ENCODE measurements around the gene RHOG. TPM values are rescaled to one million over a fixed set of nuclear protein-coding genes. Genes with fewer than 3 reads are reported as not detected.
A peak's percentile ranks its signal among the peaks of the same experiment; 100 is the strongest.

Gene RHOG
- total RNA-seq, result 24.8 and 25.0 TPM in 2 replicates
- long read RNA-seq, transcript RHOG-201 (2 exons, 1,319 nt), result major isoform, 7 of 8 reads
- long read RNA-seq, partial matches to known transcripts, result 1 of 8 reads
- long read RNA-seq, other reads (novel, unspliced or antisense), result 0 of 8 reads

DNA sequence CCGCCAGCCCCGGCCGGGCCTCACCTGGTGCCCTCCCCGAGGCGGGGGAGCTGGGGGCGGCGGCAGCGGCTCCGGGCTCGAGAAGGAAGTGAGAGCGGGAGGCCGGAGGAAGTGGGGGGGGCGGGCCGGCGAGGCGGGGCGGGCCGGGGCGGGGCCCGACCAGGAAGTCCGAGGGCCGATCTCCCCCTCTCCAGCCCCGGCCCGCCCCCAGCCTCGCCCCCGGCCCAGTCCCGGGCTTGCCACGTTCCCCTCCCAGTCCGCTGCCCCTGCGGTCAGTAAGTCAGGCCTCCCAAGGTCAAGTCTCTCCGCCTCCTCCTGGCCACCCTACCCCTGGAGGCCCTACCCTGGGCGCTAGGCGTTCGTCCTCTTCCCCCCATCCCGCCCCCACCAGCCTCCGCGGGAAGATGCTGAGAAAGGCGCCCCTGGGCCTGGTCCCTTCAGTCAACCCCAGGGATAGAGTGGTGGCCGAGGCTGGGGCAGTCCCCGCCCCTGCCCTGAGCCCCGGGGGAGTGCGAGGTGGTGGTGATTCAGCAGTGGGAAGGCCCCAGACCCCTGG lies at the start of gene RHOG:
Gene RHOG, minus strand, starts transcription at position 90 of the 556 bp plus-strand sequence. CDS start 12,821 bp downstream, outside the sequence.
- Mint-ChIP-seq H3K36me3 (ENCODE audit: low read depth) (peaks cover 2% of the 10 kb centered on the region), H3K4me3 (peak within 1 kb of the TSS; percentile 90), H3K9me3 (no peaks in the 10 kb centered on the region), H3K27ac (ENCODE audit: unreplicated experiment) (no peak within 1 kb of the TSS), H3K27me3 (ENCODE audit: low read depth) (no peaks in the 10 kb centered on the region), H3K4me1 (peaks cover 31% of the 10 kb centered on the region)
- TF ChIP-seq, protein P1, sequence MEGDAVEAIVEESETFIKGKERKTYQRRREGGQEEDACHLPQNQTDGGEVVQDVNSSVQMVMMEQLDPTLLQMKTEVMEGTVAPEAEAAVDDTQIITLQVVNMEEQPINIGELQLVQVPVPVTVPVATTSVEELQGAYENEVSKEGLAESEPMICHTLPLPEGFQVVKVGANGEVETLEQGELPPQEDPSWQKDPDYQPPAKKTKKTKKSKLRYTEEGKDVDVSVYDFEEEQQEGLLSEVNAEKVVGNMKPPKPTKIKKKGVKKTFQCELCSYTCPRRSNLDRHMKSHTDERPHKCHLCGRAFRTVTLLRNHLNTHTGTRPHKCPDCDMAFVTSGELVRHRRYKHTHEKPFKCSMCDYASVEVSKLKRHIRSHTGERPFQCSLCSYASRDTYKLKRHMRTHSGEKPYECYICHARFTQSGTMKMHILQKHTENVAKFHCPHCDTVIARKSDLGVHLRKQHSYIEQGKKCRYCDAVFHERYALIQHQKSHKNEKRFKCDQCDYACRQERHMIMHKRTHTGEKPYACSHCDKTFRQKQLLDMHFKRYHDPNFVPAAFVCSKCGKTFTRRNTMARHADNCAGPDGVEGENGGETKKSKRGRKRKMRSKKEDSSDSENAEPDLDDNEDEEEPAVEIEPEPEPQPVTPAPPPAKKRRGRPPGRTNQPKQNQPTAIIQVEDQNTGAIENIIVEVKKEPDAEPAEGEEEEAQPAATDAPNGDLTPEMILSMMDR (conservative IDR thresholded peaks at IDR 0.05), result no peak
- DNase-seq (ENCODE audit: low read depth, low spot score), result peak; percentile 65

DNA sequence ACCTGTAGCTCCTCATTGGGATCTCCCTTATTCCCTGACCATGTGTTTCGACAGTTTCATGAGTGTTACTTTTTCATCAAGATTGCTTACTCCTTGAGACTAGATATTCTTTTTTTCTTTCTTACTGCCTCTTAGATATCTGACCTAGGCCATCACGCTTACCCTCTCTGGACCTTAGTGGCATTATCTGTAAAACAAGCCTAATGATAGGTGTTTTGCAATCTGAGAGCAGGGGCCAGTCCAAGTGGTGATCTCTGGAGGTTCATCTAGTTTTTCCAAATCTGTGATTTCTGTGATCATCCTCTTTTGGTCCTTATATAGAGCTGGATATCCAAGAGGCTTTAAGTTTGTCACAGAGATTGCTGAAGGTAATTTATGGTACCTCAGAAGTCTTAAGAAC lies 49.3 kb upstream of the RHOG start:
- H3K4me1 Mint-ChIP-seq, result no peaks in the 10 kb centered on the region
- no peak overlapping the region for H3K4me3 Mint-ChIP-seq
- TF ChIP-seq, protein P1 (conservative IDR thresholded peaks at IDR 0.05), result no peak
- H3K27me3 Mint-ChIP-seq (ENCODE audit: low read depth), result no peaks in the 10 kb centered on the region
- H3K27ac Mint-ChIP-seq (ENCODE audit: unreplicated experiment), result no peak overlapping the region
- DNase-seq (ENCODE audit: low read depth, low spot score), result no peak
- peaks cover 4% of the 10 kb centered on the region for H3K9me3 Mint-ChIP-seq
- peaks cover 4% of the 10 kb centered on the region for H3K36me3 Mint-ChIP-seq (ENCODE audit: low read depth)

DNA sequence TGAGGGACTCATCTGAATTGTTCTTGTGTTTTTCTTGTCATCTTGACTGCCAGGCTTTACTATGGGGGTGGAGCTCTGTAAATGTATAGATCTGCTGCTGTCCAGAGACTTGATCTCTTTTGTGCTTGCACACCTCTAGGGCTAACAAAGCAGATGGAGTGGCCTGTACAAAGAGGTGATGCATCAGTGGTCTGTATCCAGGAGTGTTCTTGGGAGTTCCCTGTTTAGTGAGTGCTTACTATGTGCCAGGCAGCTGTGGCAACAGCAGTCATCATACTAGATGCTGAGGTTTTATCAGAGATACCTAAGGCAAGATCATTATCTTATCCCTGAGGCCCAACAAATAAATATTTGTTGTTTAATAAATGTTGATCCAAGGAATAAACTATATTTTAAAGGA lies 48.1 kb upstream of the RHOG start:
- H3K4me3 Mint-ChIP-seq, result no peak overlapping the region
- TF ChIP-seq, protein P1 (conservative IDR thresholded peaks at IDR 0.05), result no peak
- no peak for DNase-seq (ENCODE audit: low read depth, low spot score)
- H3K36me3 Mint-ChIP-seq (ENCODE audit: low read depth), result peaks cover 4% of the 10 kb centered on the region
- H3K27ac Mint-ChIP-seq (ENCODE audit: unreplicated experiment), result no peak overlapping the region
- H3K4me1 Mint-ChIP-seq, result no peaks in the 10 kb centered on the region
- H3K9me3 Mint-ChIP-seq, result peaks cover 4% of the 10 kb centered on the region
- no peaks in the 10 kb centered on the region for H3K27me3 Mint-ChIP-seq (ENCODE audit: low read depth)

DNA sequence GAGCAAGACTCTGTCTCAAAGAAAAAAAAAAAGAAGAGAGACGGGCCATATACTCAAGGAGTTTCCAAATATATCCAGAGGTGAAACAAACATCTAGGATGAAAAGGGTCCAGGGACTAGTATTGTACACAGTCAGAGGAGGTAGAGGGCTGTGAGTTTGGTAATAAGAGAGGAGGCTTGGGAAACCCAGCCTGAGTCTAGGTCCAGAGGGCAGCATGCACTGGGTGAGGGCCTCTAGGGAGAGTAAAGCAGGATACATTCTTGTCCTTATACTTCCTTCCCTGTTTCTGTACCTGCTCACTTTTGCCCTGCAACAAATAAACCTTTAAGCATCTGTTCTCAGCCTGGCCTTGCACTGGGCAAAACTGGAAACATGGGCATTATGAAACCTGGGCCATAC lies 46.2 kb upstream of the RHOG start:
- no peak overlapping the region for H3K27ac Mint-ChIP-seq (ENCODE audit: unreplicated experiment)
- no peak for DNase-seq (ENCODE audit: low read depth, low spot score)
- H3K9me3 Mint-ChIP-seq, result no peaks in the 10 kb centered on the region
- H3K4me3 Mint-ChIP-seq, result no peak overlapping the region
- no peaks in the 10 kb centered on the region for H3K27me3 Mint-ChIP-seq (ENCODE audit: low read depth)
- TF ChIP-seq, protein P1 (conservative IDR thresholded peaks at IDR 0.05), result no peak
- H3K36me3 Mint-ChIP-seq (ENCODE audit: low read depth), result no peaks in the 10 kb centered on the region
- H3K4me1 Mint-ChIP-seq, result no peaks in the 10 kb centered on the region

DNA sequence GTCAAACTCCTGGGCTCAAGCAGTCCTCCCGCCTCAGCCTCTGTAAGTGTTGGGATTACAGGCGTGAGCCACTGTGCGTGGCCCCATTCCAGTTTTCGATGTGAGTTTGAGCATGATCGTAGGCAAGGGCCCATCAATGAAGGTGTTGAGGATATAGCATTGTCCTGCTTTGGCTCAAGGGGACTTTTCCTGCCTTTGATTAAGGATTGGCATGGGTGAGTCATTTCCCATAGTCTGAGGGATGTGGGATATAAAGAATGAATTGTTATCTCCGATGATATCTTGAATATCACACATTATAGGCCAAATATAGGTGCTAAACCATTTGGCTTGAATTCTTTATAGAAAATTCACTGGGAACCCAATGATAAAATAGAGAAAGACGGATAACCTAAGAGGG lies 45.1 kb upstream of the RHOG start:
- Mint-ChIP-seq H3K27me3 (ENCODE audit: low read depth) (no peaks in the 10 kb centered on the region), H3K4me3 (no peak overlapping the region), H3K4me1 (peaks cover 1% of the 10 kb centered on the region), H3K27ac (ENCODE audit: unreplicated experiment) (no peak overlapping the region), H3K36me3 (ENCODE audit: low read depth) (no peaks in the 10 kb centered on the region), H3K9me3 (no peaks in the 10 kb centered on the region)
- TF ChIP-seq, protein P1 (conservative IDR thresholded peaks at IDR 0.05), result no peak
- no peak for DNase-seq (ENCODE audit: low read depth, low spot score)

Data from neural crest cell (in vitro differentiated cells).